Stimulated activated CD4-positive, alpha-beta T cell treated with anti-CD3 and anti-CD28 coated beads, Interleukin-12 subunit alpha, Interleukin-12 subunit beta, amount 100 ng/mL, for 24 hours (primary cell): Measurements from ENCODE around the gene TBC1D10A.

Experiments
- DNase-seq, 2 experiments: peaks; one replicate each; pipeline ENCODE4 v3.0.0-alpha.2; 2020; ENCODE audit warnings: low read depth in 2 of 2

The TBC1D10A gene

GRCh38 chr22:30320021-30320556 is 6.7 kb downstream of the TBC1D10A start:
- DNase-seq, result no peak

GRCh38 chr22:30318799-30319419 is 7.8 kb downstream of the TBC1D10A start:
- DNase-seq, result no peak

GRCh38 chr22:30317778-30318177 is 9.0 kb downstream of the TBC1D10A start:
- no peak for DNase-seq

- no peak for DNase-seq
These were observed 10.7 kb downstream of the TBC1D10A start for GRCh38 chr22:30315962-30316576.

GRCh38 chr22:30314915-30315314 is 11.8 kb downstream of the TBC1D10A start:
- peak; percentile 24 to 38 for DNase-seq

- DNase-seq, result no peak
These were observed 13.0 kb downstream of the TBC1D10A start for GRCh38 chr22:30313527-30314363.

- DNase-seq, result no peak
These were observed 14.7 kb downstream of the TBC1D10A start for GRCh38 chr22:30312053-30312452.

- DNase-seq, result no peak
These were observed 15.6 kb downstream of the TBC1D10A start for GRCh38 chr22:30310881-30311771.

GRCh38 chr22:30309951-30310741 is 16.6 kb downstream of the TBC1D10A start:
- DNase-seq, result no peak

GRCh38 chr22:30308518-30309230 is 18.1 kb downstream of the TBC1D10A start:
- DNase-seq, result no peak

- no peak for DNase-seq
These were observed 18.6 kb downstream of the TBC1D10A start for GRCh38 chr22:30308093-30308492.

GRCh38 chr22:30307041-30307574 is 19.6 kb downstream of the TBC1D10A start:
- DNase-seq, result no peak

GRCh38 chr22:30306627-30307011 is 20.1 kb downstream of the TBC1D10A start:
- no peak for DNase-seq

- no peak for DNase-seq
These were observed 20.7 kb downstream of the TBC1D10A start for GRCh38 chr22:30305906-30306626.

GRCh38 chr22:30305519-30305905 is 21.2 kb downstream of the TBC1D10A start:
- peak in 1 of 2 experiments; percentile 38 for DNase-seq

GRCh38 chr22:30304495-30305244 is 22.1 kb downstream of the TBC1D10A start:
- DNase-seq, result no peak

GRCh38 chr22:30302810-30303138 is 24.0 kb downstream of the TBC1D10A start:
- DNase-seq, result no peak

- DNase-seq, result no peak
These were observed 24.5 kb downstream of the TBC1D10A start for GRCh38 chr22:30301995-30302809.
